MG63 (cell line): ENCODE measurements around the gene SYT1. TPM values are rescaled to one million over a fixed set of nuclear protein-coding genes. Genes with fewer than 3 reads are reported as not detected.
A peak's percentile ranks its signal among the peaks of the same experiment; 100 is the strongest.

Source experiments
- DNase-seq: peaks from one replicate; pipeline ENCODE4 v3.0.0-alpha.2; 2020
- H3K27me3 ChIP-seq: fragments of 250-450 bp; sonication (Bioruptor Pico); 2 replicates; pipeline ENCODE4 v1.5.1; 2020; ENCODE audit warnings: mild to moderate bottlenecking, moderate library complexity
- H3K36me3 ChIP-seq: fragments of 250-450 bp; sonication (Bioruptor Pico); 2 replicates; pipeline ENCODE4 v1.5.1; 2020; ENCODE audit warnings: mild to moderate bottlenecking, moderate library complexity
- H3K4me3 ChIP-seq: fragments of 250-450 bp; sonication (Bioruptor Pico); 2 replicates; pipeline ENCODE4 v1.5.1; 2020; ENCODE audit warnings: mild to moderate bottlenecking, moderate library complexity
- H3K9me3 ChIP-seq: fragments of 250-450 bp; sonication (Bioruptor Pico); 2 replicates; pipeline ENCODE4 v1.5.1; 2020; ENCODE audit warnings: mild to moderate bottlenecking, moderate library complexity
- total RNA-seq: library from RNA; depleted of rRNA; stranded (reverse); fragments of >200 nt; shearing (Covaris generic); gene quantifications from 2 replicates; pipeline ENCODE4 v1.2.3, GENCODE V29; 2014; ENCODE audit warnings: low replicate concordance

SYT1 gene
- total RNA-seq, 1 experiment from 2014 or later = not detected

DNA sequence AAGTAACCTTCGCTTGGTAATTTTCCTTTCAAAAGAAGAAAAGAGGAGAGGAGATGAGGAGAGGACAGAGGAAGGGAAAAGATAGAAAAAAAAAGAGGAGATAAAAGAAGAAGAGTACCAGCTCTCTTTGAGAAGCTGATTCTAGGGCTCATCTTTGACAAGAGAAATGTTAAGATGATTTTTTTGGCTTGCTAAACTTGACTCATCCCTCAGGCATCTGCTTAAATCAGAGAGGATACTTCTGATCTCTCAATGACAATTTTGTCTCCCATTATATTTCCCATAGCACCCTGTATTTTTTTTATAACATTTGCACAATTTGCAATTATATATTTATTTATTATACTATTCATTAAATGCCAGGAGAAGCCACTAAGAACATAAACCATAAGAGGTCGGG lies 17.1 kb downstream of the SYT1 start:
- DNase-seq = no peak
- H3K4me3 ChIP-seq = no peak overlapping the region
- H3K27me3 ChIP-seq = no peaks in the 10 kb centered on the region
- H3K36me3 ChIP-seq = no peaks in the 10 kb centered on the region
- no peaks in the 10 kb centered on the region for H3K9me3 ChIP-seq

- DNase-seq = no peak
- Histone ChIP-seq H3K4me3 (no peak overlapping the region), H3K27me3 (no peaks in the 10 kb centered on the region), H3K36me3 (no peaks in the 10 kb centered on the region), H3K9me3 (no peaks in the 10 kb centered on the region)
These were observed 20.9 kb downstream of the SYT1 start for GRCh38 chr12:78885466-78885865.

DNA sequence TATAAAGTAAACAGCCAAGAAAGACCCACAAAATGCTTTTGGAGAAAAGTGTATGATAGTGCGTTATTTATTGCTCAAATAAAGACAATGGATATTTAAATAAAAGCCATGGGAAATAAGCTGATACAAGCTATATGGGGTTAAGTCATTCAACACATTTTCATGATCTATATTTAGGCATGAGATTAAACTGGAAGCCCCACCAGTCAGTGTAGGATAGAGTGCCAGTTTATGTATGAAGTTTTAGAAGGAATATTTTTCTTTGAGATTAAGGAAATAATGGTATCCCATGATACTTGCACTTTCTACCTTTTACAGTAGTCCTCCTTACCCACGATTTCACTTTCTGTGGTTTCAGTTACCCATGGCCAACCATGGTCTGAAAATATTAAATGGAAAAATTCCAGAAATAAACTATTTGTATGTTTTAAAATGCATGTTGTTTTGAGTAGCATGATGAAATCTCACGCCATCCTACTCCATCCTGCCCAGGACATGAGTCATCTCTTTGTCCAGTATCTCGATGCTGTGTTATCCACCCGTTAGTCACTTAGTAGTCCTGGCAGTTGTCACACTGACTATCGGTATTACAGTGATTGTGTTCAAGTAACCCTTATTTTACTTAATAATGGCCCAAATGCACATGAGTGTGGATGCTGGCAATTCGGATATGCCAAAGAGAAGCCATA lies 22.3 kb downstream of the SYT1 start:
- Histone ChIP-seq H3K4me3 (no peak overlapping the region), H3K36me3 (no peaks in the 10 kb centered on the region), H3K27me3 (no peaks in the 10 kb centered on the region), H3K9me3 (no peaks in the 10 kb centered on the region)
- peak; percentile 66 for DNase-seq

- Histone ChIP-seq H3K27me3 (no peaks in the 10 kb centered on the region), H3K36me3 (no peaks in the 10 kb centered on the region), H3K4me3 (no peak overlapping the region), H3K9me3 (no peaks in the 10 kb centered on the region)
- DNase-seq = no peak
These were observed 22.9 kb downstream of the SYT1 start for GRCh38 chr12:78887444-78887843.

GRCh38 chr12:78888568-78888967 lies 24.0 kb downstream of the SYT1 start:
- Histone ChIP-seq H3K27me3 (no peaks in the 10 kb centered on the region), H3K4me3 (no peak overlapping the region), H3K36me3 (no peaks in the 10 kb centered on the region), H3K9me3 (no peaks in the 10 kb centered on the region)
- DNase-seq = no peak

DNA sequence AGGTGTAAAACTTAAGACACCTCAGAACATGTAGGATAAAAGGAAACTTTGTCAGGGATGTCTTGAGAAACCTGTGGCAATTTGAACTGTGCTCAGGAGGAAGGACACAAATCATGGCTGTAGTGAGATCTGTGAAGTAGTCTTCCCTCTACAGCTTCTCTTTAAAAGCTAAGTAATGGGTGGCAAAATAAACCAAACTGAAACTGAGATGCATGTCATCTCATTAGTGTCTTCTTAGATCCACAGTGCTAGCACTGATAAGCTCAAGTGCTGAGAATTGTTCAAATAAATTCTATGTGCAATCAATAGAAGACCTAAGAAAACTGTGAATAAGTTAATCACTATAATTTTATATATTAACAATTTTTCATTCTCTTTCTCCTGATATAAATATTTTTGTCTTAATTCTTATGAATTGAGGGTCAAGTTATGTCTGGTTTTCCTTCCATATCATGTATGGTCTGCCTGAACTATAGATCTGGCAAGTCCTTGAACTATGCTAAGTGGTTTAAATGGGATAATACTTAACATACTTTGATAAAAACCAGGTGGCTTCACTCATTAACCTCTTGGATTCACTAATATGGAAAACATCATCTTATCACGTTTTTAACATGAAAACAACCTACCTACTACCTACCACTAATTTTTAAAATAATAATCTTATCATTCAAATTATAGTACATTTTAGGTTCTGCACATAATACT lies 27.2 kb downstream of the SYT1 start:
- DNase-seq = no peak
- no peaks in the 10 kb centered on the region for H3K9me3 ChIP-seq
- H3K27me3 ChIP-seq = no peaks in the 10 kb centered on the region
- no peak overlapping the region for H3K4me3 ChIP-seq
- H3K36me3 ChIP-seq = no peaks in the 10 kb centered on the region

- Histone ChIP-seq H3K9me3 (no peaks in the 10 kb centered on the region), H3K4me3 (no peak overlapping the region), H3K36me3 (no peaks in the 10 kb centered on the region), H3K27me3 (no peaks in the 10 kb centered on the region)
- peak; percentile 67 for DNase-seq
These were observed 33.8 kb downstream of the SYT1 start for GRCh38 chr12:78898416-78898815.

DNA sequence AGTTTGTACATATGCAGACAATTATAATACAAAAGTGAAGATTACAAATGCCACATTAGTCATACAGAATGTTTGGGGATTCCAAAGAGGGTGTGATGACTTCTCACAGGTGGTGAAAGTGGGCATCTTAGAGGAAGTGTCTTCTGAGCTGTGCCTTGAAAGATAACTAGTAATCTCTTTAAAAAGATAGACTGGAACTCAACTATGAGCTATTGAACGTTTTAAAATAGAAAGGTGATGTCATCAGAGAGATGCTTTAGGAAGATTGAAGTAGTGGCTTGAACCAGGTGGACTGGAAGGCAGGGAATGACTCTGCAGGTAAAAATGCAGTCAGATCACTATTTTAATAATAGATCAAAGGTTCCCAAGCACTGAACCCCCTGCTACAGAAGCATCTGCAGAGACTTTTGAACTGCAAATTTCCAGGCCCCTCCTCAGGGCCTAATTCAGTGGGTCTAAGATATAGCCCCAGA lies 50.3 kb downstream of the SYT1 start:
- H3K27me3 ChIP-seq = no peaks in the 10 kb centered on the region
- H3K36me3 ChIP-seq = no peaks in the 10 kb centered on the region
- H3K9me3 ChIP-seq = no peaks in the 10 kb centered on the region
- H3K4me3 ChIP-seq = no peak overlapping the region
- no peak for DNase-seq

- Histone ChIP-seq H3K4me3 (no peak overlapping the region), H3K36me3 (no peaks in the 10 kb centered on the region), H3K27me3 (no peaks in the 10 kb centered on the region), H3K9me3 (no peaks in the 10 kb centered on the region)
- no peak for DNase-seq
These were observed 52.4 kb downstream of the SYT1 start for GRCh38 chr12:78916845-78917480.

DNA sequence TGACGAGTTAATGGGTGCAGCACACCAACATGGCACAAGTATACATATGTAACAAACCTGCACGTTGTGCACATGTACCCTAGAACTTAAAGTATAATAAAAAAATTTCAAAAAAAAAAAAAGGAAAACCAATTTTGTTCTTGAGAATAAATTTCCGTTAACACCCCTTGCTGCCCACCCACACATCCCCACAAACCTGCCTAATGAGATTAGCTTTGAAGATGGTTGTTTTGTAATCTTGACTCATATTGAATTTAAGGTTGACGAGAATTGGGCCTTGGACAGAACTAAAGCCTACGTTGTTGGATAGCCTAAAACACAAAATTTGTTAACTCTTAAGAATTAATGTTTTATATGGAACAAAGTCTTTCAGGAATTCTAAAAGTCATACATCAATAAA lies 52.9 kb downstream of the SYT1 start:
- H3K9me3 ChIP-seq = no peaks in the 10 kb centered on the region
- no peak for DNase-seq
- H3K4me3 ChIP-seq = no peak overlapping the region
- H3K36me3 ChIP-seq = no peaks in the 10 kb centered on the region
- no peaks in the 10 kb centered on the region for H3K27me3 ChIP-seq

GRCh38 chr12:78918268-78918667 lies 53.7 kb downstream of the SYT1 start:
- H3K36me3 ChIP-seq = no peaks in the 10 kb centered on the region
- DNase-seq = peak; percentile 12
- no peaks in the 10 kb centered on the region for H3K9me3 ChIP-seq
- no peak overlapping the region for H3K4me3 ChIP-seq
- H3K27me3 ChIP-seq = no peaks in the 10 kb centered on the region

DNA sequence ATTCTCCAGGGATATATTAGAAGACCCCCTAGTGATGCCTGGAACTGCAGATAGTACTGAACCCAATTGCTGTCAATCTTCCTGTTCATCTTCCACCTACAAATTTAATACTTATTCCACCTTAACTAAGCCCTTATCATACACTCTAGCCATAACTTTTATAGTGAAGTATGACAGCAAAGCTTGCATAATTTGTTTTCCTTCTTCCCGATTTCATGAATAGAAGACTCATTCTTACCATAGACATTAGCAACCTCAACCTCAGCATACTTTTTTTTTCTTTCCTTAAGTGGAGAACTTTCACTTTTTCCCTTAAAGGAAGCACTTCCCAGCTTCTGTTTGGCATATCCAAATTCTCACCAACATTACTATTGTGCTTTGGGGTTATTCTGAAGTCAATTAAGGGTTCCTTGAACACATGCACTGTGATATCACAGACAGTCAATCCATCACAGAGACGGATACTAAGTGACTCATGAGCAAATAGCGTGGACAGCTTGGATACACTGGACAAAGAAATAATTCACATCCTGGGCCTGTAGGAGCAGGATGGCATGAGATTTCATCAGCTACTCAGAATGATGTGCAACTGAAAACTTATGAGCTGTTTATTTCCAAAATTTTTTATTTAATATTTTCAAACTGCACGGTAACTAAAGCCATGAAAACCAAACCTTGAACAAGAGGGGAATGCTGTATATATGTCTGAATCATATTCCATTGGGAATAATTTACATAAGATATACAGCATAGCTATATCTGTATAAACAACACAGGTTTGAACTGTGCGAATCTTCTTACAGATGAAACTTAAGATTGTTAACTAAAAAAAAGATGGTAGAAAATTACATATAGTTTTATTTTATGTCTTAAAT lies 63.9 kb downstream of the SYT1 start:
- DNase-seq = no peak
- Histone ChIP-seq H3K27me3 (no peaks in the 10 kb centered on the region), H3K4me3 (no peak overlapping the region), H3K36me3 (no peaks in the 10 kb centered on the region), H3K9me3 (no peaks in the 10 kb centered on the region)

DNA sequence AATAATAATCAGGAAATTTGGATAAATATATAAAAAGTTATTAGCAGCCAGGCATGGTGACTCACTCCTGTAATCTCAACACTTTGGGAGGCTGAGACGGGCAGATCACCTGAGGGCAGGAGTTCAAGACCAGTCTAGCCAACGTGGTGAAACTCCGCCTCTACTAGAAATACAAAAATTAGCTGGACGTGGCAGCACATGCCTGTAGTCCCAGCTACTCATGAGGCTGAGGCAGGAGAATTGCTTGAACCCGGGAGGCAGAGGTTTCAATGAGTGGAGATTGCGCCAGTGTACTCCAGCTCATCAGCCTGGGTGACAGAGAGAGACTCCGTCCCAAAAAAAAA lies 64.5 kb downstream of the SYT1 start:
- Histone ChIP-seq H3K36me3 (no peaks in the 10 kb centered on the region), H3K4me3 (no peak overlapping the region), H3K27me3 (no peaks in the 10 kb centered on the region), H3K9me3 (no peaks in the 10 kb centered on the region)
- no peak for DNase-seq

DNA sequence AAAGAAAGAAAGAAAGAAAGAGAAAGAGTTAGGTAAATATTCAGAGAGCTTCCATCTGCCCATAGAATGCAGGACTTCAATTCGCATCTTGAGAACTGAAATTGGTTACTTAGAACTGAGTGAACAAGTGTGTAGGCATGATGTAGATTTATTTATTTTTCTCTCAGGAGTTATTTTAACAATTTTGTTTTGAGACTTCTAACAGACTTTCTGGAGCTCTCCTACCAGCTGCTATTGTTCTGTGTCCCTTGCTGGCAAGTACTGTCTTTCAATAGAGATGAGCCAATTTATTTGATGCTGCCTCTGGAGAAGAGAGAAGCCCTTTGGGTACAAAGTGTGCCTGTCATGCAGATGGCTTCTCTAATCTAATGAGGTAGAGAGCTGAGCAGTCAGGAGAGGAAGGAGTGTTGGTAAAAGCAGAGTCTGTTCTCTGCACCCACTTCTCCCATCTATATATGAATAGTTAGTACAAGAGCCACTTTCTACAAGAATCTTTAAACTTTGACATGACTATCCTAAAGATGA lies 67.0 kb downstream of the SYT1 start:
- Histone ChIP-seq H3K27me3 (no peaks in the 10 kb centered on the region), H3K36me3 (no peaks in the 10 kb centered on the region), H3K4me3 (no peak overlapping the region), H3K9me3 (no peaks in the 10 kb centered on the region)
- no peak for DNase-seq

- Histone ChIP-seq H3K27me3 (no peaks in the 10 kb centered on the region), H3K36me3 (no peaks in the 10 kb centered on the region), H3K9me3 (no peaks in the 10 kb centered on the region), H3K4me3 (no peak overlapping the region)
- DNase-seq = no peak
These were observed 68.4 kb downstream of the SYT1 start for GRCh38 chr12:78933014-78933413.

DNA sequence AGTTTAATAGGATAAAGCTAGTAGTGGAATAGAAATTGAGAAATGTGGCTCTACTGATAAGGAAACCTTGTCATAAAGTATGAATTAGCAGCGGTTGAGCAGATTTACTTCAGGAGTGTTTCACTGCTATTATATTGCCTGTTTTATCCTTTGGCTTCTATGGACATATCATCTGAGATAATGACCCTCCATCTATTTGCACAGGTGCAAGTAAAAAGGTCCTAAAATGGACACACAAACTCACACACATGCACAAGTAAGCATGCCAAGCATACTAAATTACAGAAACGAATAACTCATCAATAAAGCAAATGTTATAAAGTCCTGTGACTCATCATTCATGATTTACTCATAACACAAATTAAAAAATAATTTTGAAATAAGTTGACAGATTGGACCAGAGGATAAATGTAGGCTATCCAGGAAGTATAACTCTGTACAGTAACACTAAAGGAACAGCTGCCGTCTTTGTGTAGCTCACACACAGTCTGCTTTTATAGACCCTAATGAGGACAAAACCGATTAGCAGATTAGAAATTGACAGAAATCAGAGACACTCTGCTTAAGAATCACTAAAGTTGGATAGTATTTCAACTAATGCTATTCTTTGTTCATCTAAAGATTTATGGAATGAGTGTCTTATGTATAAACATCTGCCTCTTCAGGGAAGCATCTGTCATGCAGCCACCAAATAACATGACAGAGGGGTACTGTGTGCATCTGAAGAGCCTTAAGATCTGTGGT lies 73.9 kb downstream of the SYT1 start:
- no peak for DNase-seq
- no peaks in the 10 kb centered on the region for H3K27me3 ChIP-seq
- H3K4me3 ChIP-seq = no peak overlapping the region
- no peaks in the 10 kb centered on the region for H3K9me3 ChIP-seq
- H3K36me3 ChIP-seq = no peaks in the 10 kb centered on the region
